SK-N-SH treated with all-trans-retinoic acid at 6 μM for 48 hours (cell line): Measurements from ENCODE around the gene SLC22A23.

ENCODE experiments used
- ARNTL ChIP-seq: fragments of 450-650 bp; formaldehyde crosslinking; IDR thresholded peaks from 2 replicates; pipeline ENCODE4 v1.5.0; 2020; ENCODE audit warnings: low read depth, mild to moderate bottlenecking, moderate library complexity, borderline replicate concordance
- GLIS3 ChIP-seq: fragments of 250-450 bp; sonication (Bioruptor Pico); IDR thresholded peaks from 2 replicates; pipeline ENCODE4 v1.5.0; 2020; ENCODE audit warnings: mild to moderate bottlenecking, moderate library complexity
- OSR1 ChIP-seq: fragments of 250-450 bp; sonication (Bioruptor Pico); IDR thresholded peaks from 2 replicates; pipeline ENCODE4 v1.8.0; 2022; ENCODE audit warnings: moderate library complexity, mild to moderate bottlenecking, inconsistent platforms
- RARB ChIP-seq: fragments of 250-450 bp; sonication (Bioruptor Pico); IDR thresholded peaks from 2 replicates; pipeline ENCODE4 v1.8.0; 2021; ENCODE audit warnings: mild to moderate bottlenecking, moderate library complexity
- TF ChIP-seq, protein P1 (sequence below): fragments of 250-450 bp; sonication (Bioruptor Pico); IDR thresholded peaks from 2 replicates; pipeline ENCODE4 v1.8.0; 2020; ENCODE audit warnings: mild to moderate bottlenecking, moderate library complexity, borderline replicate concordance

DNA sequence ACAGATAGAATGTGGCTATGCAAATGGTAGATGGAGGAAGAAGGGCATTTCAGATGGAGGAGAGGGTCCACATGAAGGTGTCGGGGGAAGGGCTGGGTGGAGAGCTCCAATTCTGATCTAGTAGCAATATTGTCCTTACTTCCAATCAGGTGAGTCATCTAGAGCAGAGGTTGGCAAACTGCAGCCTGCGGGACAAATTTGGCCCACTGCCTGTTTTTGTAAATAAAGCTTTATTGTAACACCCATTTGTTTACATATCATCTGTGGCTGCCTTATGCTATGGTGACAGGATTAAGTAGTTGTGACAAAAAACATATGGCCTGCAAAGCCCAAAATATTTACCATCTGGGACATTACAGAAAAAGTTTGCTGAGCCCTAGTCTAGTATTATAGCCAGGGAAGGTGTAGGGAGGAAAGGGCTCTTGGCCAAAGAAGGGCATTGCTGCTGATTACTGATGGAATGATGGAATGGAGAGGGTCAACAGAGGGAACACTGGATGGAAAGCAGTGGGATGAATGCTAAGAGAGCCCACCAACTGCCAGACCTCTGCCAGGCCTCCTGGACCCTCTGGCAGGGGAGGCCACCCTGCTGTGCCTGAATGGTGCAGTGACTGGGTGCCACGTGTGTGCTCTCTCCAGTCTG is 79.8 kb downstream of the SLC22A23 start:
- TF ChIP-seq ARNTL (no peak), RARB (CRISPR knock-in tag) (no peak), OSR1 (CRISPR knock-in tag) (no peak), GLIS3 (no peak)
- TF ChIP-seq, protein P1, sequence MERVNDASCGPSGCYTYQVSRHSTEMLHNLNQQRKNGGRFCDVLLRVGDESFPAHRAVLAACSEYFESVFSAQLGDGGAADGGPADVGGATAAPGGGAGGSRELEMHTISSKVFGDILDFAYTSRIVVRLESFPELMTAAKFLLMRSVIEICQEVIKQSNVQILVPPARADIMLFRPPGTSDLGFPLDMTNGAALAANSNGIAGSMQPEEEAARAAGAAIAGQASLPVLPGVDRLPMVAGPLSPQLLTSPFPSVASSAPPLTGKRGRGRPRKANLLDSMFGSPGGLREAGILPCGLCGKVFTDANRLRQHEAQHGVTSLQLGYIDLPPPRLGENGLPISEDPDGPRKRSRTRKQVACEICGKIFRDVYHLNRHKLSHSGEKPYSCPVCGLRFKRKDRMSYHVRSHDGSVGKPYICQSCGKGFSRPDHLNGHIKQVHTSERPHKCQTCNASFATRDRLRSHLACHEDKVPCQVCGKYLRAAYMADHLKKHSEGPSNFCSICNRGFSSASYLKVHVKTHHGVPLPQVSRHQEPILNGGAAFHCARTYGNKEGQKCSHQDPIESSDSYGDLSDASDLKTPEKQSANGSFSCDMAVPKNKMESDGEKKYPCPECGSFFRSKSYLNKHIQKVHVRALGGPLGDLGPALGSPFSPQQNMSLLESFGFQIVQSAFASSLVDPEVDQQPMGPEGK (CRISPR knock-in tag) = no peak
